VCaP (cell line): ENCODE data around the gene SLC44A1.

Experiments used
- H3K27ac ChIP-seq: fragments of 450-650 bp; 2 replicates; pipeline ENCODE4 v1.5.1; 2017
- TF ChIP-seq, protein P1 (sequence below): fragments of 450-650 bp; conservative IDR thresholded peaks from 2 replicates; pipeline ENCODE4 v1.5.1; 2017; ENCODE audit warnings: mild to moderate bottlenecking, moderate library complexity

Gene SLC44A1

GRCh38 chr9:105232207-105232606 is 12.2 kb upstream of the SLC44A1 start:
- TF ChIP-seq, protein P1, sequence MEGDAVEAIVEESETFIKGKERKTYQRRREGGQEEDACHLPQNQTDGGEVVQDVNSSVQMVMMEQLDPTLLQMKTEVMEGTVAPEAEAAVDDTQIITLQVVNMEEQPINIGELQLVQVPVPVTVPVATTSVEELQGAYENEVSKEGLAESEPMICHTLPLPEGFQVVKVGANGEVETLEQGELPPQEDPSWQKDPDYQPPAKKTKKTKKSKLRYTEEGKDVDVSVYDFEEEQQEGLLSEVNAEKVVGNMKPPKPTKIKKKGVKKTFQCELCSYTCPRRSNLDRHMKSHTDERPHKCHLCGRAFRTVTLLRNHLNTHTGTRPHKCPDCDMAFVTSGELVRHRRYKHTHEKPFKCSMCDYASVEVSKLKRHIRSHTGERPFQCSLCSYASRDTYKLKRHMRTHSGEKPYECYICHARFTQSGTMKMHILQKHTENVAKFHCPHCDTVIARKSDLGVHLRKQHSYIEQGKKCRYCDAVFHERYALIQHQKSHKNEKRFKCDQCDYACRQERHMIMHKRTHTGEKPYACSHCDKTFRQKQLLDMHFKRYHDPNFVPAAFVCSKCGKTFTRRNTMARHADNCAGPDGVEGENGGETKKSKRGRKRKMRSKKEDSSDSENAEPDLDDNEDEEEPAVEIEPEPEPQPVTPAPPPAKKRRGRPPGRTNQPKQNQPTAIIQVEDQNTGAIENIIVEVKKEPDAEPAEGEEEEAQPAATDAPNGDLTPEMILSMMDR = no peak
- H3K27ac ChIP-seq = no peak overlapping the region

DNA sequence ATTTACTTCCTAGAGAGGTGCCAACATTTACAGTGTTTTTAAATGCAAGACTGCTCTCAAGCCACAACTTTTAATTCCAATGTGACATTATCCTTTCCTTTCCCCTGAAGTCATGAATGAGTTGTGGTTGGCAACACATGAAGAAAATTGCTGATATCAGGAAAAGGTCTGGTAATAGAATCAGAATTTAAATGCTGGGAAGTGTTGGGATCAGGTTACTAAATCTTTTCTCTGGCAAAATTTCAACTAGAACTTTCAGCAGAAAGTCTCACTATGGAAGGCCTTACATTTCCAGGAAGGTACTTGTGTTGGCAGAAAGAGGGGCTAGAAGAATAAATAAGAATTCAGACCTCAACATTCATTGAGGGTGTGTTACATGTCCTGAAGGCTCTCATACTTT is 10.6 kb upstream of the SLC44A1 start:
- TF ChIP-seq, protein P1 = no peak
- no peak overlapping the region for H3K27ac ChIP-seq

DNA sequence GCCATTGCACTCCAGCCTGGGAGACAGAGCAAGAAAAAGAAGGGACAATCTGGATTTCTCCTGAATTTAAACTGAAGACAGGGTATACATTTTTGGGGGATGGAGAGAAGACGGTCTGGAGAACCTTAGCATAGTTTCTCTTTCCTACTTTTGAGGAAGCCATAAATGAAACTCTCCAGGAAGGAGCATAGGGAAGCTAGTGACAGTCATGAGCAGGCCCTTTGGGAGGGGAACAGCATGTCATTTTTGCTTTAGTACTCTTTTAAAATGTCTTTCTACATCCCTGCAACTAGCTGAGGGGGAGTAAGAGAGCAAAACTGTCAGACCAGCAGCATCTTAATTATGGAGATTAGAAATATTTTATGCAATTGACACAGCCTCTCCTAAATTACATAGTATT is 8.2 kb upstream of the SLC44A1 start:
- TF ChIP-seq, protein P1 = no peak
- no peak overlapping the region for H3K27ac ChIP-seq

- TF ChIP-seq, protein P1 = no peak
- H3K27ac ChIP-seq = no peak overlapping the region
These were observed 7.2 kb upstream of the SLC44A1 start for GRCh38 chr9:105237246-105237645.

- TF ChIP-seq, protein P1 = no peak
- H3K27ac ChIP-seq = no peak overlapping the region
These were observed 6.1 kb upstream of the SLC44A1 start for GRCh38 chr9:105238302-105238701.

- TF ChIP-seq, protein P1 = no peak
- H3K27ac ChIP-seq = no peak overlapping the region
These were observed 3.0 kb upstream of the SLC44A1 start for GRCh38 chr9:105241356-105242043.

- TF ChIP-seq, protein P1 = no peak
- peak overlapping the region; percentile 96 for H3K27ac ChIP-seq
These were observed 2.4 kb upstream of the SLC44A1 start for GRCh38 chr9:105242062-105242461.
